Measurements from ENCODE around the gene CNOT1. TPM values are rescaled to one million over a fixed set of nuclear protein-coding genes. Genes with fewer than 3 reads are reported as not detected.

The CNOT1 gene
- total and polyA plus RNA-seq, 2 of the 4 experiments (the other 2 are of a cell fraction) = 85.5 to 357 TPM

- H2AFZ ChIP-seq (replicated peaks; ENCODE audit: low read length, poor library complexity) = no peak overlapping the region
- H3K9ac ChIP-seq (ENCODE audit: low read depth, low read length) = no peak overlapping the region
- no peak overlapping the region for H2BK15ac ChIP-seq (ENCODE audit: low read depth, low read length)
- dilution Hi-C loops (cut with HindIII; ENCODE audit: low sequenced_read_pairs, unreplicated experiment) (no loop called here), in situ Hi-C loops (cut with MboI; ENCODE audit: low sequenced_read_pairs) (no loop called here), intact Hi-C loops (cut with micrococcal nuclease) (no loop called here)
- H2AK5ac ChIP-seq (ENCODE audit: low read depth, low read length) = no peak overlapping the region
- H3K4me2 ChIP-seq (ENCODE audit: low read depth, low read length) = no peak overlapping the region
- H2BK20ac ChIP-seq (ENCODE audit: low read depth, low read length) = no peak overlapping the region
- peaks cover 1% of the 10 kb centered on the region; the same call in 1 of the 2 replicates for H3K4me1 ChIP-seq (ENCODE audit: control insufficient read depth, insufficient read depth, low read length)
- ATAC-seq (ENCODE audit: low read depth) = no peak
- no peak overlapping the region for H4K5ac ChIP-seq (ENCODE audit: low read depth, low read length)
- no peak overlapping the region for H3K56ac ChIP-seq (ENCODE audit: extremely low read depth, insufficient read depth, low read length)
- no peaks in the 10 kb centered on the region for H3K36me3 ChIP-seq (ENCODE audit: control insufficient read depth, insufficient read depth, low read length)
- no peak overlapping the region for H3K18ac ChIP-seq (ENCODE audit: low read depth, low read length)
- DNase-seq = no peak
- CTCF ChIA-PET = interaction anchor here (1.6 kb wide), 1 partner anchor 304 kb away, joined by 4 read pairs; no protein-coding TSS in a partner anchor
- BruUV-seq (replicated peaks) = no TSS peak
- no peak overlapping the region for H2BK120ac ChIP-seq (ENCODE audit: low read depth, low read length)
- no peak overlapping the region for H2AK9ac ChIP-seq (replicated peaks; ENCODE audit: low read depth, low read length, poor library complexity)
- no peak for TF ChIP-seq SMC3 (IDR thresholded peaks at IDR 0.05; ENCODE audit: low read depth, low read length)
- TF ChIP-seq MXI1 (IDR thresholded peaks at IDR 0.05; ENCODE audit: borderline replicate concordance, low read depth, low read length) = no peak
- no peak for TF ChIP-seq CHD1 (IDR thresholded peaks at IDR 0.05; ENCODE audit: low read depth, low read length)
- TF ChIP-seq POLR2A (IDR thresholded peaks at IDR 0.05; ENCODE audit: low read depth, low read length) = no peak
- no peak for TF ChIP-seq RFX5 (IDR thresholded peaks at IDR 0.05; ENCODE audit: low read depth, low read length)
- TF ChIP-seq ELK1 (IDR thresholded peaks at IDR 0.05; ENCODE audit: borderline replicate concordance, low read depth, low read length) = no peak
- TF ChIP-seq MAFK (IDR thresholded peaks at IDR 0.05; ENCODE audit: low read depth, low read length) = no peak
- no peak overlapping the region for H3K4ac ChIP-seq (ENCODE audit: low read depth, low read length)
- H4K8ac ChIP-seq (ENCODE audit: low read depth in 2 of 2, low read length in 2 of 2) = no peak overlapping the region
- H3K27ac ChIP-seq (ENCODE audit: insufficient read depth, low read length) = no peak overlapping the region
- 100% methylated on average over 1 of the region's 5 CpGs; no CpG with 5 or more reads in 1 of the 2 experiments for WGBS, 2 experiments (ENCODE audit: extremely low coverage in 2 of 2, insufficient read length in 1 of 2)
- H4K20me1 ChIP-seq (ENCODE audit: insufficient read depth, low read length) = no peaks in the 10 kb centered on the region
- H3K9me1 ChIP-seq (ENCODE audit: insufficient read depth, low read length) = peaks cover 3% of the 10 kb centered on the region; the same call in 1 of the 2 replicates
- no peak overlapping the region for H2BK5ac ChIP-seq (ENCODE audit: low read depth, low read length, poor library complexity, severe bottlenecking)
- no peak overlapping the region for H4K91ac ChIP-seq (ENCODE audit: insufficient read depth, low read depth, low read length)
- no peak overlapping the region for H3K23ac ChIP-seq (ENCODE audit: low read depth, low read length)
- POLR2A ChIA-PET (ENCODE audit: unreplicated experiment) = no interaction called here
- H3K14ac ChIP-seq (replicated peaks; ENCODE audit: low read depth, low read length) = no peak overlapping the region
- no peak overlapping the region for H3K4me3 ChIP-seq (ENCODE audit: insufficient read depth, low read depth, low read length)
- no peaks in the 10 kb centered on the region for H3K9me3 ChIP-seq (ENCODE audit: control insufficient read depth, insufficient read depth, low read length)
- H3K27me3 ChIP-seq (ENCODE audit: control insufficient read depth, insufficient read depth, low read length) = no peaks in the 10 kb centered on the region
- no peaks in the 10 kb centered on the region for H3K79me1 ChIP-seq (ENCODE audit: low read depth in 1 of 2, low read length in 2 of 2)
Measured at GRCh38 chr16:58640949-58641348, 11.3 kb upstream of the CNOT1 start.

Data from IMR-90 (cell line).